ENCODE data around the gene CLSTN2.

The CLSTN2 gene

DNA sequence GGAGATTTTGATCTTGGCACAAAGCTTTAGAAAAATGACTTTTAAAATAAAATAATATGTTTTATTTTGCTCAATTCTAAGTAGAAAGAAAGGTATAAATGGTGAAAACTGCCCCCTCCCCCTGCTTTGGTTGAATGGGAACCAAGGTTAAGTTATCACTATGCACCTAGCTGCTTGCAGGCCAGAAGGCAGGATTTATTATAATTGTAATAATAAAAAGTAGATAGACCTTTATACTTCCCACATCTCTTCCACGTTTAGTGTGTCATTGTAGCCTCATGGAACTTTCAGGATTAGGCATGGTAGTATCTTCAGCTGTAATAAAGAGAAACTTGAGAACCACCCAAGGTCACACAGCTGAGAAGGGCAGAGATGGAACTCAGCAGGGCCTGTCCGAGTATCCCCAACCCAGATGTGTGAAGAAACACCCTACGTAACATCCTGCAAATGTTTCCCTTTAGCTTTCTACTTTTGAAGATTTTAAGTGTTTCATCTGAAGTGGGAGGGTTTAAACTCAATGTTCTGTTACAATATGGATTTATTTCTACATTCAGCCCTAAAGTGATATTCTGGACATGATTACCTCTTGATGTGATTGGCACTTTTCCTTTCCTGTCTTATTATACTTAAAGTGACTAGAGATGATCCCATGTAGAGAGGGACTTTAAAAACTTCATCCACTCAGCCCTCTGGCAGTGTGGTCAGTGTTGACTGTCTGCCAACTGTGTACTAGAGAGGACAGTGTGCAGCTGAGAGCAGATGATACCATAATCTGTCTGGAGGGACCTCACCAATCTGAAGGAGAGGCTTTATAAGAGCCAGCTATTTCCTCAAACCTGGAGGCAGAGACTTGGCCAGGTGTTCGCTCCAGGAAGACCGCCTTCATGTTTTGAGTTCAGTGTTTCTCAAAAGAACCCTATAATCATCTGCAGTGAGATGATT, 460.4 kb downstream of the CLSTN2 start:
- no peaks in the 10 kb centered on the region for H3F3A ChIP-seq (ENCODE audit: insufficient read depth, low read length)
- H3K27ac ChIP-seq (ENCODE audit: low read length) = no peak overlapping the region
- no peaks in the 10 kb centered on the region for H3K79me2 ChIP-seq (ENCODE audit: low read length)
- no peaks in the 10 kb centered on the region for H3K36me3 ChIP-seq (replicated peaks; ENCODE audit: insufficient read depth, low read length)
- H4K20me1 ChIP-seq (ENCODE audit: insufficient read depth, low read length) = no peaks in the 10 kb centered on the region
- no peaks in the 10 kb centered on the region for H3K27me3 ChIP-seq (replicated peaks; ENCODE audit: insufficient read depth, low read length)
- no peak overlapping the region for H3K9ac ChIP-seq (ENCODE audit: low read length)
- H3K4me2 ChIP-seq (ENCODE audit: low read depth, low read length) = no peak overlapping the region
- no peaks in the 10 kb centered on the region for H3K9me3 ChIP-seq (replicated peaks; ENCODE audit: insufficient read depth, low read length)
- H3K4me1 ChIP-seq (ENCODE audit: low read length) = no peaks in the 10 kb centered on the region; the same call in 1 of the 2 replicates
- no peak for DNase-seq
- TF ChIP-seq EZH2phosphoT487 (IDR thresholded peaks at IDR 0.05; ENCODE audit: low read length) (no peak), EZH2 (optimal IDR thresholded peaks at IDR 0.05; ENCODE audit: low read depth, low read length) (no peak)
- TF ChIP-seq, protein P1, sequence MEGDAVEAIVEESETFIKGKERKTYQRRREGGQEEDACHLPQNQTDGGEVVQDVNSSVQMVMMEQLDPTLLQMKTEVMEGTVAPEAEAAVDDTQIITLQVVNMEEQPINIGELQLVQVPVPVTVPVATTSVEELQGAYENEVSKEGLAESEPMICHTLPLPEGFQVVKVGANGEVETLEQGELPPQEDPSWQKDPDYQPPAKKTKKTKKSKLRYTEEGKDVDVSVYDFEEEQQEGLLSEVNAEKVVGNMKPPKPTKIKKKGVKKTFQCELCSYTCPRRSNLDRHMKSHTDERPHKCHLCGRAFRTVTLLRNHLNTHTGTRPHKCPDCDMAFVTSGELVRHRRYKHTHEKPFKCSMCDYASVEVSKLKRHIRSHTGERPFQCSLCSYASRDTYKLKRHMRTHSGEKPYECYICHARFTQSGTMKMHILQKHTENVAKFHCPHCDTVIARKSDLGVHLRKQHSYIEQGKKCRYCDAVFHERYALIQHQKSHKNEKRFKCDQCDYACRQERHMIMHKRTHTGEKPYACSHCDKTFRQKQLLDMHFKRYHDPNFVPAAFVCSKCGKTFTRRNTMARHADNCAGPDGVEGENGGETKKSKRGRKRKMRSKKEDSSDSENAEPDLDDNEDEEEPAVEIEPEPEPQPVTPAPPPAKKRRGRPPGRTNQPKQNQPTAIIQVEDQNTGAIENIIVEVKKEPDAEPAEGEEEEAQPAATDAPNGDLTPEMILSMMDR (IDR thresholded peaks at IDR 0.05; ENCODE audit: low read length) = no peak
- no peak overlapping the region for H3K4me3 ChIP-seq (ENCODE audit: low read length)
- no peak overlapping the region for H2AFZ ChIP-seq (ENCODE audit: low read length)
- H3K9me2 ChIP-seq (replicated peaks; ENCODE audit: insufficient read depth, low read length) = no peaks in the 10 kb centered on the region

DNA sequence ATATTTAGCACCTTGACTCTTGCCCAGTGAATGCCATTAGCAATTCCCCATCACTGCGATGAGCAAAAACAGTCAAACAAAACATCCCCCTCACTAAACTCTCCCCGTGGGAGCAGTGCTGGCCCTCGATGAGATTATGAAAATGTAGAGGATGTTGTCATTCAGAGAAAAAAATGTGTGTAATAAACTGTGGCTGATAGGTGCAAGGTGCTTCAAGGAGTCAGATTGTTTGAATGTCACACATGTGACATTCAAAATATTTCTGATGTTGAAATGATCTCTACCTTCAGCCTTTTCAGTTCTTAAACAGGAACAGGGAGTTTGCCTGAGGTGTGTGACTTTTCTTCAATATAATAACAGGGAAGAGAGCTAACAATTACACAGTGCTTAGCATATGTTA, 461.1 kb downstream of the CLSTN2 start:
- Histone ChIP-seq H3K79me2 (ENCODE audit: low read length) (no peaks in the 10 kb centered on the region), H3K36me3 (replicated peaks; ENCODE audit: insufficient read depth, low read length) (no peaks in the 10 kb centered on the region), H3K27me3 (replicated peaks; ENCODE audit: insufficient read depth, low read length) (no peaks in the 10 kb centered on the region), H2AFZ (ENCODE audit: low read length) (no peak overlapping the region), H3K4me1 (ENCODE audit: low read length) (no peaks in the 10 kb centered on the region; the same call in 1 of the 2 replicates), H4K20me1 (ENCODE audit: insufficient read depth, low read length) (no peaks in the 10 kb centered on the region), H3K27ac (ENCODE audit: low read length) (no peak overlapping the region), H3K4me3 (ENCODE audit: low read length) (no peak overlapping the region), H3K9me3 (replicated peaks; ENCODE audit: insufficient read depth, low read length) (no peaks in the 10 kb centered on the region), H3K9ac (ENCODE audit: low read length) (no peak overlapping the region), H3F3A (ENCODE audit: insufficient read depth, low read length) (no peaks in the 10 kb centered on the region), H3K4me2 (ENCODE audit: low read depth, low read length) (no peak overlapping the region), H3K9me2 (replicated peaks; ENCODE audit: insufficient read depth, low read length) (no peaks in the 10 kb centered on the region)
- TF ChIP-seq, protein P1 (IDR thresholded peaks at IDR 0.05; ENCODE audit: low read length) = no peak
- TF ChIP-seq EZH2phosphoT487 (IDR thresholded peaks at IDR 0.05; ENCODE audit: low read length) (no peak), EZH2 (optimal IDR thresholded peaks at IDR 0.05; ENCODE audit: low read depth, low read length) (no peak)
- DNase-seq = no peak

DNA sequence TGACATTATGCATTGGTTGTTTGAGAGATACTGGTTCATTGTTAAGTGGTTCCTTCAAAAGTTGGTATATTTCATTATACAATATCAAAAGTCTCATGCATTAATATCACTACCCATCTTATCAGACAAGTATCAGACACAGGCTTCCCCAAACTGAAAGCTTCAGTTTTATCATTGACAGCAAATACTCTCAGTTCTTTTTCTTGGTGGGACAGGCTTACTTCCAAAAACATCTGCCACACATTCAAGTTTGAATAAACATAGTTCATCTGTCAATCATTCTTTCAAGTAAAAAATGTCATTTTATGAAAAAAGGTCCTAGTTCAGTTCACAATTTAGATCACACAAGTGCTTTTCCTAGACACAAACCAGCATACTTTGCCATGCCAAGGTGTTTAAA, 462.9 kb downstream of the CLSTN2 start:
- no peaks in the 10 kb centered on the region; the same call in 1 of the 2 replicates for H3K4me1 ChIP-seq (ENCODE audit: low read length)
- no peaks in the 10 kb centered on the region for H3F3A ChIP-seq (ENCODE audit: insufficient read depth, low read length)
- no peaks in the 10 kb centered on the region for H3K79me2 ChIP-seq (ENCODE audit: low read length)
- no peaks in the 10 kb centered on the region for H3K36me3 ChIP-seq (replicated peaks; ENCODE audit: insufficient read depth, low read length)
- no peak overlapping the region for H3K9ac ChIP-seq (ENCODE audit: low read length)
- no peak overlapping the region for H3K4me3 ChIP-seq (ENCODE audit: low read length)
- H3K4me2 ChIP-seq (ENCODE audit: low read depth, low read length) = no peak overlapping the region
- H3K9me3 ChIP-seq (replicated peaks; ENCODE audit: insufficient read depth, low read length) = no peaks in the 10 kb centered on the region
- no peaks in the 10 kb centered on the region for H3K27me3 ChIP-seq (replicated peaks; ENCODE audit: insufficient read depth, low read length)
- no peak for DNase-seq
- H3K27ac ChIP-seq (ENCODE audit: low read length) = no peak overlapping the region
- H4K20me1 ChIP-seq (ENCODE audit: insufficient read depth, low read length) = no peaks in the 10 kb centered on the region
- H2AFZ ChIP-seq (ENCODE audit: low read length) = no peak overlapping the region
- H3K9me2 ChIP-seq (replicated peaks; ENCODE audit: insufficient read depth, low read length) = no peaks in the 10 kb centered on the region
- TF ChIP-seq, protein P1 (IDR thresholded peaks at IDR 0.05; ENCODE audit: low read length) = no peak
- TF ChIP-seq EZH2phosphoT487 (IDR thresholded peaks at IDR 0.05; ENCODE audit: low read length) = no peak
- TF ChIP-seq EZH2 (optimal IDR thresholded peaks at IDR 0.05; ENCODE audit: low read depth, low read length) = no peak

Measured in MM.1S (cell line).